Testis (tissue), 3 donors: ENCODE data around the gene PRCP. TPM values are rescaled to one million over a fixed set of nuclear protein-coding genes. Genes with fewer than 3 reads are reported as not detected.

Experiments used
- DNase-seq: peaks from one replicate; pipeline ENCODE4 v3.0.0-alpha.2; 2019
- H3K27ac ChIP-seq, 2 donors: fragments of 200-600 bp; sonication (generic); one replicate each; pipeline ENCODE4 v1.5.1; 2019
- H3K27me3 ChIP-seq: fragments of 200-600 bp; sonication (generic); one replicate; pipeline ENCODE4 v1.5.1; 2019
- H3K36me3 ChIP-seq: fragments of 200-600 bp; sonication (generic); one replicate; pipeline ENCODE4 v1.5.1; 2017; ENCODE audit warnings: low read depth; ENCODE audit errors: missing control alignments
- H3K4me1 ChIP-seq: fragments of 200-600 bp; sonication (generic); one replicate; pipeline ENCODE4 v1.5.1; 2019
- H3K4me3 ChIP-seq, 2 donors: fragments of 200-600 bp; sonication (generic); one replicate each; pipeline ENCODE4 v1.5.1; 2017 to 2019
- H3K9me3 ChIP-seq: fragments of 200-600 bp; sonication (generic); one replicate; pipeline ENCODE4 v1.5.1; 2017
- CTCF ChIP-seq, 3 experiments: fragments of 450-650 bp in 2 of 3; fragments of 200-600 bp in 1 of 3; sonication (generic) in 1 of 3; IDR thresholded peaks; one replicate each; pipeline ENCODE4 v1.5.1; 2016 to 2019; ENCODE audit warnings: antibody characterized with exemption in 3 of 3, mild to moderate bottlenecking in 2 of 3, moderate library complexity in 1 of 3
- POLR2A ChIP-seq: fragments of 450-650 bp; IDR thresholded peaks from one replicate; pipeline ENCODE4 v1.6.1; 2017; ENCODE audit warnings: antibody characterized with exemption, mild to moderate bottlenecking, moderate library complexity
- WGBS, 2 donors: methylation state at CpG; one replicate each; pipeline ENCODE4 v1.1.5; 2018; 5-methylcytosine and 5-hydroxymethylcytosine counted together
- intact Hi-C: fragments of 100-400 bp; cut with DNase I; formaldehyde crosslinking; loops from one replicate; pipeline ENCODE4 v1.15.1; 2023; ENCODE audit warnings: low total_unique reads
- polyA plus RNA-seq: library from polyadenylated mRNA; stranded (reverse); fragments of 350-450 nt; fragmentation: Illumina TruSeq; extraction: RNeasy Lipid Tissue Mini Kit (QIAGEN cat#74804); gene quantifications from one replicate; pipeline ENCODE4 v1.2.3, GENCODE V29; 2014; ENCODE audit warnings: low read depth, low replicate concordance; ENCODE audit not compliant: insufficient read depth
- total RNA-seq, 2 donors: library from RNA; depleted of rRNA; stranded (reverse); fragments of >200 nt; gene quantifications; one replicate each; pipeline ENCODE4 v1.2.3, GENCODE V29; 2016

Gene PRCP
- total and polyA plus RNA-seq, 3 donors from 2014 or later, result 41.3 to 118 (median 46.9) TPM

DNA sequence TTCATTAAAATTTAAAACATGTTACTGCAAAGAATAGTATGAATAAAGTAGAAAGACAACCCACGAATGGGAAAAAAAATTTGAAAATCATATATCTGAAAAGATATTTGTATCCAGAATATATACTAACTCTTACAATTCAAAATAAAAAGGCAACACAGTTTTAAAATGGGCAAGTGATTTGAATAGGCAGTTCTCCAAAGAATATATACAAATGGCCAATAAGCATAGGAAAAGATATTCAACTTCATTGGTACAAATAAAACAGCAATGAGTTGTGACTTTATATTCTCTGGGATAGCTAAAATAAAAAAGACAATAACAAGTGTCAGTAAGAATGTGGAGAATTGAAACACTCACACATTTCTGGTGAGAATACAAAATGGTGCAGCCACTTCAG lies 125.0 kb downstream of the PRCP start:
- TF ChIP-seq CTCF (IDR thresholded peaks at IDR 0.05) (no peak), POLR2A (no peak)
- intact Hi-C loops, result no loop called here
- DNase-seq, result no peak
- no peaks in the 10 kb centered on the region for H3K27me3 ChIP-seq
- H3K36me3 ChIP-seq, result no peaks in the 10 kb centered on the region
- no peaks in the 10 kb centered on the region for H3K9me3 ChIP-seq
- H3K27ac ChIP-seq, result no peak overlapping the region
- no peak overlapping the region for H3K4me3 ChIP-seq
- 74 to 80% methylated on average over 1 of the region's 1 CpG for WGBS, 2 donors
- no peaks in the 10 kb centered on the region for H3K4me1 ChIP-seq

Other genes starting within 250 kb of the PRCP start
- 1 to 10 TPM; 1.1 to 1.2 TPM for gene FAM181B, start 166.6 kb downstream of the PRCP start, total RNA-seq
- 0.45 TPM for gene FAM181B, start 166.6 kb downstream of the PRCP start, polyA plus RNA-seq
- 10 to 100 TPM; 11.8 to 13.4 TPM for gene DDIAS, start 1.3 kb upstream of the PRCP start, total RNA-seq
- gene DDIAS, start 1.3 kb upstream of the PRCP start, polyA plus RNA-seq, result 14.6 TPM
- 10 to 100 TPM; 12.3 to 13.1 TPM for gene RAB30, start 171.5 kb upstream of the PRCP start, total RNA-seq
- 11.4 TPM for gene RAB30, start 171.5 kb upstream of the PRCP start, polyA plus RNA-seq